Endothelial cell of umbilical vein (primary cell): ENCODE results near the gene KDM5B.

Source experiments
- CTCF ChIP-seq, 2 donors: IDR thresholded peaks; 1 replicate in 1 of 2; 2 replicates in 1 of 2; pipeline ENCODE4 v1.5.1; 2011; ENCODE audit warnings: low read length in 2 of 2, mild to moderate bottlenecking in 2 of 2, moderate library complexity in 2 of 2, control low read depth in 1 of 2, inconsistent platforms in 1 of 2, low read depth in 1 of 2; ENCODE audit not compliant: insufficient read depth in 1 of 2; ENCODE audit errors: extremely low read depth in 1 of 2
- EZH2 ChIP-seq: IDR thresholded peaks from 2 replicates; pipeline ENCODE4 v1.6.1; 2012; ENCODE audit warnings: borderline replicate concordance, low read depth, mild to moderate bottlenecking, moderate library complexity, low read length, inconsistent platforms; ENCODE audit not compliant: severe bottlenecking
- JUN ChIP-seq: IDR thresholded peaks from 2 replicates; pipeline ENCODE4 v1.6.1; 2011; ENCODE audit warnings: borderline replicate concordance, low read depth; ENCODE audit not compliant: insufficient read length, insufficient read depth
- MYC ChIP-seq: IDR thresholded peaks from one replicate; pipeline ENCODE4 v1.6.1; 2011; ENCODE audit warnings: mild to moderate bottlenecking, low read depth, low read length
- POLR2A ChIP-seq: IDR thresholded peaks from 2 replicates; pipeline ENCODE4 v1.6.1; 2012; ENCODE audit warnings: low read depth, mild to moderate bottlenecking, control low read depth, low read length
- POLR2AphosphoS5 ChIP-seq: IDR thresholded peaks from 2 replicates; pipeline ENCODE4 v1.6.1; 2012; ENCODE audit warnings: low read depth, mild to moderate bottlenecking, control low read depth, low read length, moderate library complexity; ENCODE audit not compliant: insufficient read depth
- TF ChIP-seq, protein P1 (sequence below): IDR thresholded peaks from 2 replicates; pipeline ENCODE4 v1.6.1; 2011; ENCODE audit not compliant: insufficient read depth, insufficient read length

- TF ChIP-seq CTCF (IDR thresholded peaks at IDR 0.05; ENCODE audit: extremely low read depth in 1 of 2, insufficient read depth in 1 of 2, low read depth in 1 of 2, low read length in 2 of 2) (no peak), POLR2AphosphoS5 (no peak), POLR2A (no peak), JUN (no peak), MYC (no peak), EZH2 (no peak)
- TF ChIP-seq, protein P1, sequence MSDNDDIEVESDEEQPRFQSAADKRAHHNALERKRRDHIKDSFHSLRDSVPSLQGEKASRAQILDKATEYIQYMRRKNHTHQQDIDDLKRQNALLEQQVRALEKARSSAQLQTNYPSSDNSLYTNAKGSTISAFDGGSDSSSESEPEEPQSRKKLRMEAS: no peak
These were observed 55.4 kb downstream of the KDM5B start for GRCh38 chr1:202752774-202753173.
